H1 (cell line): ENCODE data around the gene ERN2.

Experiments
- BCL11A ChIP-seq, 2 experiments: IDR thresholded peaks; one replicate each; pipeline ENCODE4 v1.6.1; 2011; ENCODE audit warnings: low read depth in 2 of 2, low read length in 2 of 2, mild to moderate bottlenecking in 2 of 2
- EP300 ChIP-seq, 2 experiments: IDR thresholded peaks; 1 replicate in 1 of 2; 2 replicates in 1 of 2; pipeline ENCODE4 v1.6.1; 2011 to 2012; ENCODE audit warnings: low read depth in 2 of 2, low read length in 2 of 2, mild to moderate bottlenecking in 2 of 2, borderline replicate concordance in 1 of 2, inconsistent platforms in 1 of 2, moderate library complexity in 1 of 2
- GABPA ChIP-seq: IDR thresholded peaks from 2 replicates; pipeline ENCODE4 v1.6.1; 2011; ENCODE audit warnings: mild to moderate bottlenecking, low read length, moderate library complexity, borderline replicate concordance; ENCODE audit not compliant: insufficient read depth
- POLR2A ChIP-seq, 2 experiments: IDR thresholded peaks; 1 replicate in 1 of 2; 2 replicates in 1 of 2; pipeline ENCODE4 v1.6.1; 2011; ENCODE audit warnings: low read depth in 2 of 2, low read length in 2 of 2, mild to moderate bottlenecking in 2 of 2; ENCODE audit errors: control extremely low read depth in 1 of 2
- RXRA ChIP-seq: IDR thresholded peaks from 2 replicates; pipeline ENCODE4 v1.6.1; 2011; ENCODE audit warnings: low read depth, mild to moderate bottlenecking, low read length, moderate library complexity; ENCODE audit not compliant: insufficient read depth
- SRF ChIP-seq: IDR thresholded peaks from 2 replicates; pipeline ENCODE4 v1.6.1; 2011; ENCODE audit warnings: mild to moderate bottlenecking, low read depth, low read length, moderate library complexity
- TF ChIP-seq, protein P1 (sequence below), 3 experiments: IDR thresholded peaks; 1 replicate in 2 of 3; 2 replicates in 1 of 3; pipeline versions ENCODE4 v1.5.1 to v1.6.1; 2011; ENCODE audit warnings: low read length in 3 of 3, mild to moderate bottlenecking in 3 of 3, inconsistent platforms in 2 of 3, low read depth in 1 of 3, moderate library complexity in 1 of 3; ENCODE audit not compliant: insufficient read depth in 1 of 3; ENCODE audit errors: control extremely low read depth in 1 of 3

DNA sequence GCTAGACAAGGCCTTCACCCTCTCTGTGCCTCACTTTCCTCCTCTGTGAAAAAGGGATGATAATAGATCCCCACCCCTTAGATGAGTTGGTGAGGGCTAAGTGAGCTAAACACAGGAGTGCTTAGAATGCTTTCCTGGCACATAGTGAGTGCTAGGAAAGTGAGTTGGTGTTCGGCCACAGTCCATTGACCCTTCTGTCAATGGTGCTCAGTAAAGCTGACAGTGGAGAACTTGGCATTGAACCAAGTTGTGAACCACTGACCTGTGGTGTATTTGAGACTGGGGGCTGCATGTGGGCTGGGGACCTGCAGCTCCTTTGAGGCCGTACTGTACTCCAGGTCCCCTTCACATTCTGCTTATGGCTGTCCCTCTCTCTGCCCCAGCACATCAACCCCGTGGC lies 29.5 kb downstream of the ERN2 start:
- TF ChIP-seq RXRA (no peak), POLR2A (IDR thresholded peaks at IDR 0.05; ENCODE audit: control extremely low read depth in 1 of 2, low read depth in 2 of 2, low read length in 2 of 2) (0 out of 3 replicates have a peak, but pooled peaks of 1 of the 2 experiments have one; percentile 12), GABPA (no peak), EP300 (IDR thresholded peaks at IDR 0.05; ENCODE audit: borderline replicate concordance in 1 of 2, low read depth in 2 of 2, low read length in 2 of 2) (no peak), BCL11A (IDR thresholded peaks at IDR 0.05; ENCODE audit: low read depth in 2 of 2, low read length in 2 of 2) (no peak), SRF (no peak)
- TF ChIP-seq, protein P1, sequence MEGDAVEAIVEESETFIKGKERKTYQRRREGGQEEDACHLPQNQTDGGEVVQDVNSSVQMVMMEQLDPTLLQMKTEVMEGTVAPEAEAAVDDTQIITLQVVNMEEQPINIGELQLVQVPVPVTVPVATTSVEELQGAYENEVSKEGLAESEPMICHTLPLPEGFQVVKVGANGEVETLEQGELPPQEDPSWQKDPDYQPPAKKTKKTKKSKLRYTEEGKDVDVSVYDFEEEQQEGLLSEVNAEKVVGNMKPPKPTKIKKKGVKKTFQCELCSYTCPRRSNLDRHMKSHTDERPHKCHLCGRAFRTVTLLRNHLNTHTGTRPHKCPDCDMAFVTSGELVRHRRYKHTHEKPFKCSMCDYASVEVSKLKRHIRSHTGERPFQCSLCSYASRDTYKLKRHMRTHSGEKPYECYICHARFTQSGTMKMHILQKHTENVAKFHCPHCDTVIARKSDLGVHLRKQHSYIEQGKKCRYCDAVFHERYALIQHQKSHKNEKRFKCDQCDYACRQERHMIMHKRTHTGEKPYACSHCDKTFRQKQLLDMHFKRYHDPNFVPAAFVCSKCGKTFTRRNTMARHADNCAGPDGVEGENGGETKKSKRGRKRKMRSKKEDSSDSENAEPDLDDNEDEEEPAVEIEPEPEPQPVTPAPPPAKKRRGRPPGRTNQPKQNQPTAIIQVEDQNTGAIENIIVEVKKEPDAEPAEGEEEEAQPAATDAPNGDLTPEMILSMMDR (IDR thresholded peaks at IDR 0.05; ENCODE audit: control extremely low read depth in 1 of 3, insufficient read depth in 1 of 3, low read depth in 1 of 3, low read length in 3 of 3), result no peak
